Transverse colon (tissue), 3 donors: Measurements from ENCODE around the gene THADA.

Source experiments
- POLR2A ChIP-seq: fragments of 450-650 bp; IDR thresholded peaks from one replicate; pipeline ENCODE4 v1.6.1; 2016; ENCODE audit warnings: antibody characterized with exemption, mild to moderate bottlenecking, moderate library complexity
- TF ChIP-seq, protein P1 (sequence below), 5 experiments: fragments of 200-600 bp in 3 of 5; fragments of 450-650 bp in 2 of 5; sonication (generic) in 3 of 5; IDR thresholded peaks; 1 replicate in 2 of 5; 2 replicates in 3 of 5; pipeline ENCODE4 v1.5.1; 2016 to 2017; ENCODE audit warnings: antibody characterized with exemption in 5 of 5, inconsistent platforms in 3 of 5, mild to moderate bottlenecking in 2 of 5, moderate library complexity in 1 of 5

DNA sequence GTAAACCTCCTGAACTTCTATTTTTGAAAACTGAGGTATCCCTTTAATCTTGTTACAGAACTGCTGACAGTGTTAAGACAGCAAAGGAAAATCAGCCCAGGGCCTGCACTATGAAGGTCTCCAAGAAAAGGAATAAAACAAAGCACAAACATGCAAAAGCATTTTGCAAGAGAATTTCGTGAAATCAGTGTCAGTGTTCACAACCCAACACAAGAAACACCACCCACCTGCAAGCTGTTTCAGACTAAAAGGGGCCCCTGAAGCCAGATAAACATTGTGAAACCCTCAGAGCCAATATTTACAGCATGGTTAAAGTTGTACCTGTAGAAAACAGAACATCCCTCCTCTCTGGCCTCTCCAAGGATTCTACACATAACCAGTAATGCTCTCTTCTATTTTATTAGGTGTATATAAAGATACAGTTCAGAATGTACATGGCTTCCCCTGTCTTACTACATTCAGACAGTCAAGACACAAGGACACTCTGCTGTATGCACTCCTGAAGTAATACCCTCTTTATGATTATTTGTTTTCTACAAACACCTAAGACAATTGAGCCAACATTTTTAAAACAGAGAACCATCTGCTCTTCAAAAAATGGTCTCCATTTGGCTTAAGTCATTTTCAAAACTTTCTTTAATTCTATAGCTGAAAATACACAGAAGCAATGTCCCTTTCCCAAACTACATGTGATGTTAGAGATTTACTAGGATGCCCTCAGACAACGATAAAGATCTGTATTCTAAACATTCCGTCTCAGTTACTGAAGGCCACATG lies 219.9 kb downstream of the THADA start:
- no peak for TF ChIP-seq POLR2A
- TF ChIP-seq, protein P1, sequence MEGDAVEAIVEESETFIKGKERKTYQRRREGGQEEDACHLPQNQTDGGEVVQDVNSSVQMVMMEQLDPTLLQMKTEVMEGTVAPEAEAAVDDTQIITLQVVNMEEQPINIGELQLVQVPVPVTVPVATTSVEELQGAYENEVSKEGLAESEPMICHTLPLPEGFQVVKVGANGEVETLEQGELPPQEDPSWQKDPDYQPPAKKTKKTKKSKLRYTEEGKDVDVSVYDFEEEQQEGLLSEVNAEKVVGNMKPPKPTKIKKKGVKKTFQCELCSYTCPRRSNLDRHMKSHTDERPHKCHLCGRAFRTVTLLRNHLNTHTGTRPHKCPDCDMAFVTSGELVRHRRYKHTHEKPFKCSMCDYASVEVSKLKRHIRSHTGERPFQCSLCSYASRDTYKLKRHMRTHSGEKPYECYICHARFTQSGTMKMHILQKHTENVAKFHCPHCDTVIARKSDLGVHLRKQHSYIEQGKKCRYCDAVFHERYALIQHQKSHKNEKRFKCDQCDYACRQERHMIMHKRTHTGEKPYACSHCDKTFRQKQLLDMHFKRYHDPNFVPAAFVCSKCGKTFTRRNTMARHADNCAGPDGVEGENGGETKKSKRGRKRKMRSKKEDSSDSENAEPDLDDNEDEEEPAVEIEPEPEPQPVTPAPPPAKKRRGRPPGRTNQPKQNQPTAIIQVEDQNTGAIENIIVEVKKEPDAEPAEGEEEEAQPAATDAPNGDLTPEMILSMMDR (IDR thresholded peaks at IDR 0.05), result no peak
